HG03159 (cell line): Measurements from ENCODE around the gene EIF4B.

Experiments used
- ATAC-seq: cut with Tn5 transposase; IDR thresholded peaks from one replicate; pipeline ENCODE4 v1.9.1; 2021; ENCODE audit warnings: mild to moderate bottlenecking, moderate library complexity; ENCODE audit not compliant: unreplicated experiment

The EIF4B gene

GRCh38 chr12:53067993-53068770 is 61.9 kb downstream of the EIF4B start:
- ATAC-seq: no peak

GRCh38 chr12:53068811-53069585 is 62.7 kb downstream of the EIF4B start:
- no peak for ATAC-seq

GRCh38 chr12:53069621-53070410 is 63.6 kb downstream of the EIF4B start:
- ATAC-seq: no peak

- no peak for ATAC-seq
Measured at GRCh38 chr12:53070877-53071492, 64.7 kb downstream of the EIF4B start.

GRCh38 chr12:53071591-53072551 is 65.6 kb downstream of the EIF4B start:
- no peak for ATAC-seq

- no peak for ATAC-seq
Measured at GRCh38 chr12:53073881-53074280, 67.6 kb downstream of the EIF4B start.

GRCh38 chr12:53074283-53074998 is 68.2 kb downstream of the EIF4B start:
- no peak for ATAC-seq

GRCh38 chr12:53074999-53075370 is 68.7 kb downstream of the EIF4B start:
- ATAC-seq: no peak

- no peak for ATAC-seq
Measured at GRCh38 chr12:53076461-53076860, 70.2 kb downstream of the EIF4B start.

- no peak for ATAC-seq
Measured at GRCh38 chr12:53077030-53077429, 70.8 kb downstream of the EIF4B start.

GRCh38 chr12:53078425-53079225 is 72.4 kb downstream of the EIF4B start:
- peak; percentile 34 for ATAC-seq

- ATAC-seq: peak; percentile 97
Measured at GRCh38 chr12:53079226-53080117, 73.2 kb downstream of the EIF4B start, which contains the start of gene SPRYD3. Gene SPRYD3 (minus strand): TSS chr12:53079390. CDS start chr12:53079333, 57 bp downstream.

GRCh38 chr12:53082637-53083175 is 76.5 kb downstream of the EIF4B start:
- no peak for ATAC-seq

GRCh38 chr12:53086361-53086760 is 80.1 kb downstream of the EIF4B start:
- ATAC-seq: no peak

- no peak for ATAC-seq
Measured at GRCh38 chr12:53090105-53090504, 83.8 kb downstream of the EIF4B start.

- ATAC-seq: no peak
Measured at GRCh38 chr12:53090554-53090953, 84.3 kb downstream of the EIF4B start.

GRCh38 chr12:53091756-53092155 is 85.5 kb downstream of the EIF4B start:
- ATAC-seq: no peak
